GM19351 (cell line): ENCODE measurements around the gene SCFD2.
"Not testable (repeated sequence)": the region's sequence is repeated elsewhere in the genome, so short reads cannot be mapped to it uniquely, and the experiment has no call there.

Experiments
- ATAC-seq: cut with Tn5 transposase; IDR thresholded peaks from one replicate; pipeline ENCODE4 v1.9.1; 2021; ENCODE audit warnings: mild to moderate bottlenecking, moderate library complexity; ENCODE audit not compliant: unreplicated experiment

Gene SCFD2

GRCh38 chr4:53150631-53151488, 215.0 kb downstream of the SCFD2 start:
- ATAC-seq = no peak

GRCh38 chr4:53147711-53148110, 218.2 kb downstream of the SCFD2 start:
- no peak for ATAC-seq

- no peak for ATAC-seq
These were observed 218.7 kb downstream of the SCFD2 start for GRCh38 chr4:53147197-53147596.

GRCh38 chr4:53141308-53141707, 224.6 kb downstream of the SCFD2 start:
- ATAC-seq = no peak

GRCh38 chr4:53139256-53139655, 226.6 kb downstream of the SCFD2 start:
- not testable (repeated sequence) for ATAC-seq

- no peak for ATAC-seq
These were observed 228.4 kb downstream of the SCFD2 start for GRCh38 chr4:53137468-53137867.

GRCh38 chr4:53136954-53137353, 228.9 kb downstream of the SCFD2 start:
- no peak for ATAC-seq

- peak; percentile 83 for ATAC-seq
These were observed 233.5 kb downstream of the SCFD2 start for GRCh38 chr4:53132132-53132891.

GRCh38 chr4:53131562-53131925, 234.3 kb downstream of the SCFD2 start:
- ATAC-seq = no peak

GRCh38 chr4:53130896-53131561, 234.8 kb downstream of the SCFD2 start:
- ATAC-seq = no peak

- ATAC-seq = no peak
These were observed 237.0 kb downstream of the SCFD2 start for GRCh38 chr4:53128706-53129357.

- no peak for ATAC-seq
These were observed 237.6 kb downstream of the SCFD2 start for GRCh38 chr4:53128231-53128630.

GRCh38 chr4:53127365-53127764, 238.5 kb downstream of the SCFD2 start:
- no peak for ATAC-seq

- no peak for ATAC-seq
These were observed 239.8 kb downstream of the SCFD2 start for GRCh38 chr4:53126099-53126498.

GRCh38 chr4:53123819-53124218, 242.0 kb downstream of the SCFD2 start:
- ATAC-seq = no peak

GRCh38 chr4:53123171-53123570, 242.7 kb downstream of the SCFD2 start:
- no peak for ATAC-seq

GRCh38 chr4:53122280-53123116, 243.4 kb downstream of the SCFD2 start:
- no peak for ATAC-seq

GRCh38 chr4:53121264-53121865, 244.5 kb downstream of the SCFD2 start:
- no peak for ATAC-seq

GRCh38 chr4:53120778-53121177, 245.1 kb downstream of the SCFD2 start:
- ATAC-seq = no peak

- no peak for ATAC-seq
These were observed 246.2 kb downstream of the SCFD2 start for GRCh38 chr4:53119680-53120079.
